Keratinocyte (primary cell): ENCODE measurements around the gene KPNA3. TPM values are rescaled to one million over a fixed set of nuclear protein-coding genes. Genes with fewer than 3 reads are reported as not detected.
A peak's percentile ranks its signal among the peaks of the same experiment; 100 is the strongest.

Source experiments
- DNase-seq: peaks from one replicate; pipeline ENCODE4 v3.0.0-alpha.2; 2011; ENCODE audit warnings: low read depth, missing footprints, low spot score
- FAIRE-seq: peaks from 2 replicates; lab custom pipeline; 2011; peaks lifted over from hg19 to GRCh38; lab: Jason Lieb, UNC
- H2AFZ ChIP-seq: 2 replicates; pipeline ENCODE4 v1.6.0; 2012; ENCODE audit warnings: low read length, control low read depth, inconsistent platforms; ENCODE audit not compliant: control insufficient read depth
- H3K27ac ChIP-seq: 2 replicates; pipeline ENCODE4 v1.5.1; 2011; ENCODE audit warnings: low read length; ENCODE audit not compliant: control insufficient read depth, insufficient read depth
- H3K27me3 ChIP-seq: 3 replicates; pipeline ENCODE4 v1.6.0; 2011; ENCODE audit warnings: low read length; ENCODE audit not compliant: control insufficient read depth, insufficient read depth; ENCODE audit errors: extremely low read depth
- H3K36me3 ChIP-seq, 2 experiments: 2 replicates in 1 of 2; 3 replicates in 1 of 2; pipeline ENCODE4 v1.5.1; 2011; ENCODE audit warnings: low read length in 2 of 2, mild to moderate bottlenecking in 1 of 2; ENCODE audit not compliant: control insufficient read depth in 2 of 2, insufficient read depth in 2 of 2; ENCODE audit errors: extremely low read depth in 1 of 2
- H3K4me1 ChIP-seq: 3 replicates; pipeline ENCODE4 v1.5.1; 2011; ENCODE audit warnings: low read length; ENCODE audit not compliant: control insufficient read depth, insufficient read depth; ENCODE audit errors: extremely low read depth
- H3K4me2 ChIP-seq: 3 replicates; pipeline ENCODE4 v1.6.0; 2011; ENCODE audit warnings: low read depth, low read length; ENCODE audit not compliant: control insufficient read depth, insufficient read depth; ENCODE audit errors: extremely low read depth
- H3K4me3 ChIP-seq, 3 experiments: fragments of 200-600 bp in 1 of 3; sonication (generic) in 1 of 3; 2 replicates in 2 of 3; 3 replicates in 1 of 3; pipeline ENCODE4 v1.5.1; 2011 to 2016; ENCODE audit warnings: low read length in 3 of 3, mild to moderate bottlenecking in 3 of 3, control low read depth in 2 of 3, inconsistent platforms in 1 of 3, low read depth in 1 of 3, mixed read lengths in 1 of 3, mixed run types in 1 of 3, moderate library complexity in 1 of 3; ENCODE audit not compliant: control insufficient read depth in 2 of 3, insufficient read depth in 2 of 3; ENCODE audit errors: extremely low read depth in 1 of 3
- H3K79me2 ChIP-seq: 2 replicates; pipeline ENCODE4 v1.6.0; 2012; ENCODE audit warnings: low read length; ENCODE audit not compliant: control insufficient read depth, insufficient read depth
- H3K9ac ChIP-seq: 3 replicates; pipeline ENCODE4 v1.6.0; 2011; ENCODE audit warnings: low read length; ENCODE audit not compliant: control insufficient read depth, insufficient read depth; ENCODE audit errors: extremely low read depth
- H3K9me1 ChIP-seq: 3 replicates; pipeline ENCODE4 v1.6.0; 2011; ENCODE audit warnings: low read length; ENCODE audit not compliant: control insufficient read depth, insufficient read depth; ENCODE audit errors: extremely low read depth
- H3K9me3 ChIP-seq: 2 replicates; pipeline ENCODE4 v1.5.1; 2012; ENCODE audit warnings: low read depth, low read length; ENCODE audit not compliant: control insufficient read depth
- H4K20me1 ChIP-seq: 3 replicates; pipeline ENCODE4 v1.6.0; 2011; ENCODE audit warnings: low read length; ENCODE audit not compliant: control insufficient read depth, insufficient read depth; ENCODE audit errors: extremely low read depth
- CTCF ChIP-seq, 3 experiments: IDR thresholded peaks in 1 of 3; conservative IDR thresholded peaks in 1 of 3; optimal IDR thresholded peaks in 1 of 3; 2 replicates in 2 of 3; 3 replicates in 1 of 3; pipeline versions ENCODE3 to v1.5.1; 2011; ENCODE audit warnings: low read length in 3 of 3, mild to moderate bottlenecking in 3 of 3, moderate library complexity in 2 of 3, control low read depth in 1 of 3, inconsistent platforms in 1 of 3; ENCODE audit not compliant: insufficient read depth in 2 of 3; ENCODE audit errors: extremely low read depth in 1 of 3
- EZH2 ChIP-seq: IDR thresholded peaks from one replicate; pipeline ENCODE4 v1.6.1; 2012; ENCODE audit warnings: inconsistent platforms, mild to moderate bottlenecking, low read length, moderate library complexity
- dilution Hi-C: fragments of 300-500 bp; cut with MboI; formaldehyde crosslinking; loops from one replicate; pipeline ENCODE4 v1.7.0; 2020; ENCODE audit warnings: low sequenced_read_pairs; ENCODE audit not compliant: extremely low pct_ligation_motif_present
- polyA plus RNA-seq, 5 experiments: library from polyadenylated mRNA; depleted of rRNA in 3 of 5; stranded (reverse) in 3 of 5; stranded (forward) in 1 of 5; unstranded in 1 of 5; fragments of >200 nt; gene quantifications; 1 replicate in 1 of 5; 2 replicates in 3 of 5; 3 replicates in 1 of 5; pipeline versions ENCODE4 v1.2.1 to v1.2.3, GENCODE V29; 2011 to 2012; ENCODE audit warnings: missing spikeins in 2 of 5, low read depth in 1 of 5, low replicate concordance in 1 of 5

KPNA3 gene
- polyA plus RNA-seq, 1 donor (not counting 4 experiments of a cell fraction or from before 2014, with no cell fraction given): 37.3 TPM

GRCh38 chr13:49791315-49791710, 1.2 kb downstream of the KPNA3 start:
- Histone ChIP-seq H4K20me1 (peaks cover 13% of the 10 kb centered on the region), H2AFZ (no peak overlapping the region), H3K79me2 (peaks cover 55% of the 10 kb centered on the region), H3K27me3 (no peaks in the 10 kb centered on the region), H3K9me3 (no peaks in the 10 kb centered on the region), H3K4me2 (peak overlapping the region; percentile 89), H3K36me3 (peaks cover 0 to 6% of the 10 kb centered on the region in 2 experiments), H3K4me3 (peak overlapping the region; percentile 68 to 78 (median 76)), H3K27ac (peak overlapping the region; percentile 57), H3K9me1 (no peaks in the 10 kb centered on the region), H3K9ac (peak overlapping the region; percentile 91), H3K4me1 (peaks cover 12% of the 10 kb centered on the region)
- FAIRE-seq (peak; percentile 64), DNase-seq (no peak)
- TF ChIP-seq CTCF (optimal IDR thresholded peaks at IDR 0.05 in 1 of 3, IDR thresholded peaks at IDR 0.05 in 1 of 3, conservative IDR thresholded peaks at IDR 0.05 in 1 of 3; ENCODE audit: extremely low read depth in 1 of 3, insufficient read depth in 2 of 3, low read length in 3 of 3): peak in 1 of 3 experiments; percentile 42
- TF ChIP-seq EZH2: no peak
- dilution Hi-C loops: no loop called here

- Histone ChIP-seq H3K4me1 (peaks cover 12% of the 10 kb centered on the region), H4K20me1 (peaks cover 16% of the 10 kb centered on the region), H3K27ac (no peak overlapping the region), H3K36me3 (peaks cover 0 to 6% of the 10 kb centered on the region in 2 experiments), H3K4me2 (no peak overlapping the region), H3K4me3 (no peak overlapping the region), H3K79me2 (peaks cover 69% of the 10 kb centered on the region), H3K27me3 (no peaks in the 10 kb centered on the region), H3K9me1 (no peaks in the 10 kb centered on the region), H3K9ac (no peak overlapping the region), H3K9me3 (no peaks in the 10 kb centered on the region), H2AFZ (no peak overlapping the region)
- dilution Hi-C loops: no loop called here
- TF ChIP-seq EZH2 (no peak), CTCF (optimal IDR thresholded peaks at IDR 0.05 in 1 of 3, IDR thresholded peaks at IDR 0.05 in 1 of 3, conservative IDR thresholded peaks at IDR 0.05 in 1 of 3; ENCODE audit: extremely low read depth in 1 of 3, insufficient read depth in 2 of 3, low read length in 3 of 3) (no peak)
- DNase-seq: no peak
- FAIRE-seq: no peak
Measured at GRCh38 chr13:49789968-49790367, 2.5 kb downstream of the KPNA3 start.
